Measurements from ENCODE around the gene GALNT12. TPM values are rescaled to one million over a fixed set of nuclear protein-coding genes. Genes with fewer than 3 reads are reported as not detected.

GALNT12 gene
- total RNA-seq, 1 experiment from 2014 or later: 3.3 TPM

GRCh38 chr9:98869078-98869745 is 61.7 kb downstream of the GALNT12 start:
- no TSS peak for BruUV-seq (replicated peaks)
- in situ Hi-C loops (cut with HindIII; ENCODE audit: low pct_unique_long_range_greater_than_20kb, low sequenced_read_pairs) (no loop called here), intact Hi-C loops (cut with micrococcal nuclease; ENCODE audit: unreplicated experiment) (no loop called here)
- no peak overlapping the region for H3K27ac ChIP-seq (ENCODE audit: low read length)
- no peaks in the 10 kb centered on the region for H3K9me3 ChIP-seq (ENCODE audit: control insufficient read depth, insufficient read depth, low read depth, low read length)
- H3K36me3 ChIP-seq (ENCODE audit: control insufficient read depth, insufficient read depth, low read length): no peaks in the 10 kb centered on the region
- no peaks in the 10 kb centered on the region for H3K4me1 ChIP-seq (ENCODE audit: control insufficient read depth, insufficient read depth, low read length)
- DNase-seq (ENCODE audit: low read depth, low spot score): no peak
- CTCF ChIA-PET: no interaction called here
- no peak overlapping the region for H3K4me3 ChIP-seq (ENCODE audit: low read depth in 2 of 2, low read length in 2 of 2)
- TF ChIP-seq TCF7L2 (IDR thresholded peaks at IDR 0.05; ENCODE audit: low read depth, low read length) (no peak), REST (IDR thresholded peaks at IDR 0.05; ENCODE audit: insufficient read depth in 1 of 2, low read depth in 2 of 2, low read length in 1 of 2) (no peak), SIN3A (IDR thresholded peaks at IDR 0.05; ENCODE audit: borderline replicate concordance, insufficient read depth, low read depth, low read length) (no peak), CTCF (IDR thresholded peaks at IDR 0.05) (no peak), POLR2AphosphoS5 (IDR thresholded peaks at IDR 0.05; ENCODE audit: low read depth, low read length) (no peak)
- POLR2A ChIA-PET: no interaction called here
- ATAC-seq: no peak
- H3K27me3 ChIP-seq (ENCODE audit: control insufficient read depth, insufficient read depth, low read length): no peaks in the 10 kb centered on the region

GRCh38 chr9:98869866-98870265 is 62.4 kb downstream of the GALNT12 start:
- Histone ChIP-seq H3K27ac (ENCODE audit: low read length) (no peak overlapping the region), H3K4me1 (ENCODE audit: control insufficient read depth, insufficient read depth, low read length) (no peaks in the 10 kb centered on the region), H3K9me3 (ENCODE audit: control insufficient read depth, insufficient read depth, low read depth, low read length) (no peaks in the 10 kb centered on the region), H3K27me3 (ENCODE audit: control insufficient read depth, insufficient read depth, low read length) (no peaks in the 10 kb centered on the region), H3K36me3 (ENCODE audit: control insufficient read depth, insufficient read depth, low read length) (no peaks in the 10 kb centered on the region), H3K4me3 (ENCODE audit: low read depth in 2 of 2, low read length in 2 of 2) (no peak overlapping the region)
- ChIA-PET POLR2A (no interaction called here), CTCF (no interaction called here)
- intact Hi-C loops (cut with micrococcal nuclease; ENCODE audit: unreplicated experiment): no loop called here
- no peak for ATAC-seq
- no peak for DNase-seq (ENCODE audit: low read depth, low spot score)
- BruUV-seq (replicated peaks): no TSS peak
- TF ChIP-seq TCF7L2 (IDR thresholded peaks at IDR 0.05; ENCODE audit: low read depth, low read length): no peak
- in situ Hi-C loops (cut with HindIII; ENCODE audit: low pct_unique_long_range_greater_than_20kb, low sequenced_read_pairs): no loop called here

- no peak overlapping the region for H3K27ac ChIP-seq (ENCODE audit: low read length)
- in situ Hi-C loops (cut with HindIII; ENCODE audit: low pct_unique_long_range_greater_than_20kb, low sequenced_read_pairs): no loop called here
- no peaks in the 10 kb centered on the region for H3K36me3 ChIP-seq (ENCODE audit: control insufficient read depth, insufficient read depth, low read length)
- BruUV-seq (replicated peaks): no TSS peak
- intact Hi-C loops (cut with micrococcal nuclease; ENCODE audit: unreplicated experiment): no loop called here
- ChIA-PET CTCF (no interaction called here), POLR2A (no interaction called here)
- no peak for DNase-seq (ENCODE audit: low read depth, low spot score)
- TF ChIP-seq REST (IDR thresholded peaks at IDR 0.05; ENCODE audit: insufficient read depth in 1 of 2, low read depth in 2 of 2, low read length in 1 of 2) (no peak), TCF7L2 (IDR thresholded peaks at IDR 0.05; ENCODE audit: low read depth, low read length) (no peak), CTCF (IDR thresholded peaks at IDR 0.05) (no peak), POLR2AphosphoS5 (IDR thresholded peaks at IDR 0.05; ENCODE audit: low read depth, low read length) (no peak), SIN3A (IDR thresholded peaks at IDR 0.05; ENCODE audit: borderline replicate concordance, insufficient read depth, low read depth, low read length) (no peak)
- no peaks in the 10 kb centered on the region for H3K27me3 ChIP-seq (ENCODE audit: control insufficient read depth, insufficient read depth, low read length)
- ATAC-seq: no peak
- H3K4me3 ChIP-seq (ENCODE audit: low read depth in 2 of 2, low read length in 2 of 2): no peak overlapping the region
- no peaks in the 10 kb centered on the region for H3K4me1 ChIP-seq (ENCODE audit: control insufficient read depth, insufficient read depth, low read length)
- no peaks in the 10 kb centered on the region for H3K9me3 ChIP-seq (ENCODE audit: control insufficient read depth, insufficient read depth, low read depth, low read length)
Observed at GRCh38 chr9:98870782-98871557, 63.5 kb downstream of the GALNT12 start.
